ENCODE measurements around the gene NABP1.

DNA sequence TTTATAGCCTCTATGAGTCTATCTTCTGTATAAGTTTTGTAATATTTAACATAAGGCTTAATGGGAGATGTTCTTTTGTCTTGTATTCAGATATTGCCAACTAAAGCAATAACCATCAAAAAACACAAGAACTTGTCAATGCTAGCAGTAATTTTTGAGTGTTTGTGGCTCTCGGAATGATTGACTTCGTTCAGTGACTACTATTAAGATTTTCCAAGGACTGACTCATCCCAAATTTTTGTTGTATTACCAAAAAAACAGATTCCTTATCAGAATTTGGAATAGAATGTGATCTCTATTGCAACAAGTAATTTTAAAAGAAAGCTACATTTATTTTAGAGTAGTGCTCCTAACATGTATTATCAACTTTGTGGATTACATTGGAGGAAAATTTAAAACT, 8.1 kb downstream of the NABP1 start:
- no peak for TF ChIP-seq ELF4 (CRISPR knock-in tag; IDR thresholded peaks at IDR 0.05; ENCODE audit: low read depth)
- TF ChIP-seq, protein P1, sequence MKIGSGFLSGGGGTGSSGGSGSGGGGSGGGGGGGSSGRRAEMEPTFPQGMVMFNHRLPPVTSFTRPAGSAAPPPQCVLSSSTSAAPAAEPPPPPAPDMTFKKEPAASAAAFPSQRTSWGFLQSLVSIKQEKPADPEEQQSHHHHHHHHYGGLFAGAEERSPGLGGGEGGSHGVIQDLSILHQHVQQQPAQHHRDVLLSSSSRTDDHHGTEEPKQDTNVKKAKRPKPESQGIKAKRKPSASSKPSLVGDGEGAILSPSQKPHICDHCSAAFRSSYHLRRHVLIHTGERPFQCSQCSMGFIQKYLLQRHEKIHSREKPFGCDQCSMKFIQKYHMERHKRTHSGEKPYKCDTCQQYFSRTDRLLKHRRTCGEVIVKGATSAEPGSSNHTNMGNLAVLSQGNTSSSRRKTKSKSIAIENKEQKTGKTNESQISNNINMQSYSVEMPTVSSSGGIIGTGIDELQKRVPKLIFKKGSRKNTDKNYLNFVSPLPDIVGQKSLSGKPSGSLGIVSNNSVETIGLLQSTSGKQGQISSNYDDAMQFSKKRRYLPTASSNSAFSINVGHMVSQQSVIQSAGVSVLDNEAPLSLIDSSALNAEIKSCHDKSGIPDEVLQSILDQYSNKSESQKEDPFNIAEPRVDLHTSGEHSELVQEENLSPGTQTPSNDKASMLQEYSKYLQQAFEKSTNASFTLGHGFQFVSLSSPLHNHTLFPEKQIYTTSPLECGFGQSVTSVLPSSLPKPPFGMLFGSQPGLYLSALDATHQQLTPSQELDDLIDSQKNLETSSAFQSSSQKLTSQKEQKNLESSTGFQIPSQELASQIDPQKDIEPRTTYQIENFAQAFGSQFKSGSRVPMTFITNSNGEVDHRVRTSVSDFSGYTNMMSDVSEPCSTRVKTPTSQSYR (CRISPR knock-in tag; IDR thresholded peaks at IDR 0.05) = no peak
- no peak for TF ChIP-seq NR2C2 (CRISPR knock-in tag; IDR thresholded peaks at IDR 0.05)
- TF ChIP-seq SMAD3 (CRISPR knock-in tag; IDR thresholded peaks at IDR 0.05; ENCODE audit: borderline replicate concordance) = no peak
- TF ChIP-seq, protein P2, sequence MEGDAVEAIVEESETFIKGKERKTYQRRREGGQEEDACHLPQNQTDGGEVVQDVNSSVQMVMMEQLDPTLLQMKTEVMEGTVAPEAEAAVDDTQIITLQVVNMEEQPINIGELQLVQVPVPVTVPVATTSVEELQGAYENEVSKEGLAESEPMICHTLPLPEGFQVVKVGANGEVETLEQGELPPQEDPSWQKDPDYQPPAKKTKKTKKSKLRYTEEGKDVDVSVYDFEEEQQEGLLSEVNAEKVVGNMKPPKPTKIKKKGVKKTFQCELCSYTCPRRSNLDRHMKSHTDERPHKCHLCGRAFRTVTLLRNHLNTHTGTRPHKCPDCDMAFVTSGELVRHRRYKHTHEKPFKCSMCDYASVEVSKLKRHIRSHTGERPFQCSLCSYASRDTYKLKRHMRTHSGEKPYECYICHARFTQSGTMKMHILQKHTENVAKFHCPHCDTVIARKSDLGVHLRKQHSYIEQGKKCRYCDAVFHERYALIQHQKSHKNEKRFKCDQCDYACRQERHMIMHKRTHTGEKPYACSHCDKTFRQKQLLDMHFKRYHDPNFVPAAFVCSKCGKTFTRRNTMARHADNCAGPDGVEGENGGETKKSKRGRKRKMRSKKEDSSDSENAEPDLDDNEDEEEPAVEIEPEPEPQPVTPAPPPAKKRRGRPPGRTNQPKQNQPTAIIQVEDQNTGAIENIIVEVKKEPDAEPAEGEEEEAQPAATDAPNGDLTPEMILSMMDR (IDR thresholded peaks at IDR 0.05) = no peak
- TF ChIP-seq ZNF317 (CRISPR knock-in tag; IDR thresholded peaks at IDR 0.05; ENCODE audit: borderline replicate concordance, low read depth) = no peak

Measured in WTC11 (cell line).